Neural crest cell (in vitro differentiated cells): ENCODE data around the gene ASB3. TPM values are rescaled to one million over a fixed set of nuclear protein-coding genes. Genes with fewer than 3 reads are reported as not detected.

Experiments used
- DNase-seq: peaks from one replicate; pipeline ENCODE4 v3.0.0; 2021; ENCODE audit warnings: low read depth, mixed read lengths, low spot score
- H3K27ac Mint-ChIP-seq: one replicate; pipeline ENCODE4 v1.8.0; 2021; ENCODE audit warnings: mild to moderate bottlenecking, mixed read lengths; ENCODE audit not compliant: unreplicated experiment
- H3K27me3 Mint-ChIP-seq: 2 replicates; pipeline ENCODE4 v1.8.0; 2021; ENCODE audit warnings: low read depth, mild to moderate bottlenecking, mixed read lengths
- H3K36me3 Mint-ChIP-seq: 2 replicates; pipeline ENCODE4 v1.8.0; 2021; ENCODE audit warnings: low read depth, mild to moderate bottlenecking, mixed read lengths
- H3K4me1 Mint-ChIP-seq: 2 replicates; pipeline ENCODE4 v1.8.0; 2021; ENCODE audit warnings: mixed read lengths
- H3K4me3 Mint-ChIP-seq: one replicate; pipeline ENCODE4 v1.8.0; 2021; ENCODE audit warnings: mild to moderate bottlenecking, mixed read lengths
- H3K9me3 Mint-ChIP-seq: 2 replicates; pipeline ENCODE4 v1.8.0; 2021; ENCODE audit warnings: mixed read lengths
- CTCF ChIP-seq: fragments of 200-600 bp; sonication (generic); conservative IDR thresholded peaks from 2 replicates; pipeline ENCODE4 v1.5.0; 2021; ENCODE audit warnings: antibody characterized with exemption, mild to moderate bottlenecking
- total RNA-seq: library from RNA; stranded (reverse); gene quantifications from 2 replicates; pipeline ENCODE4 v1.2.1, GENCODE V29; 2021

The ASB3 gene
- total RNA-seq, 1 donor from 2014 or later, result 36.8 TPM

GRCh38 chr2:53820048-53820447 lies 33.3 kb upstream of the ASB3 start:
- Mint-ChIP-seq H3K27ac (no peak overlapping the region), H3K4me3 (no peak overlapping the region), H3K9me3 (no peaks in the 10 kb centered on the region), H3K36me3 (peaks cover 6% of the 10 kb centered on the region), H3K4me1 (peaks cover 11% of the 10 kb centered on the region), H3K27me3 (no peaks in the 10 kb centered on the region)
- no peak for TF ChIP-seq CTCF
- no peak for DNase-seq

GRCh38 chr2:53819634-53820033 lies 32.9 kb upstream of the ASB3 start:
- H3K4me3 Mint-ChIP-seq, result no peak overlapping the region
- H3K4me1 Mint-ChIP-seq, result peaks cover 11% of the 10 kb centered on the region
- DNase-seq, result no peak
- no peaks in the 10 kb centered on the region for H3K27me3 Mint-ChIP-seq
- TF ChIP-seq CTCF, result no peak
- H3K9me3 Mint-ChIP-seq, result no peaks in the 10 kb centered on the region
- peaks cover 6% of the 10 kb centered on the region for H3K36me3 Mint-ChIP-seq
- H3K27ac Mint-ChIP-seq, result no peak overlapping the region

GRCh38 chr2:53818854-53819435 lies 32.2 kb upstream of the ASB3 start:
- TF ChIP-seq CTCF, result no peak
- no peak overlapping the region for H3K4me3 Mint-ChIP-seq
- H3K27ac Mint-ChIP-seq, result no peak overlapping the region

GRCh38 chr2:53813151-53813550 lies 26.4 kb upstream of the ASB3 start:
- H3K9me3 Mint-ChIP-seq, result no peaks in the 10 kb centered on the region
- H3K4me3 Mint-ChIP-seq, result no peak overlapping the region
- H3K36me3 Mint-ChIP-seq, result peaks cover 4% of the 10 kb centered on the region
- DNase-seq, result no peak
- no peaks in the 10 kb centered on the region for H3K4me1 Mint-ChIP-seq
- TF ChIP-seq CTCF, result no peak
- no peak overlapping the region for H3K27ac Mint-ChIP-seq
- H3K27me3 Mint-ChIP-seq, result no peaks in the 10 kb centered on the region

More at GRCh38 chr2:53818854-53819435, 32.2 kb upstream of the ASB3 start:
- no peaks in the 10 kb centered on the region for H3K9me3 Mint-ChIP-seq
- DNase-seq, result no peak
- peaks cover 6% of the 10 kb centered on the region for H3K36me3 Mint-ChIP-seq
- H3K27me3 Mint-ChIP-seq, result no peaks in the 10 kb centered on the region
- H3K4me1 Mint-ChIP-seq, result peaks cover 11% of the 10 kb centered on the region

GRCh38 chr2:53811601-53812000 lies 24.8 kb upstream of the ASB3 start:
- Mint-ChIP-seq H3K27me3 (no peaks in the 10 kb centered on the region), H3K4me3 (no peak overlapping the region), H3K9me3 (no peaks in the 10 kb centered on the region), H3K36me3 (peaks cover under 1% of the 10 kb centered on the region), H3K4me1 (no peaks in the 10 kb centered on the region), H3K27ac (no peak overlapping the region)
- no peak for TF ChIP-seq CTCF
- DNase-seq, result no peak
